Spinal cord (tissue), 10 donors: ENCODE data around the gene C21orf91. TPM values are rescaled to one million over a fixed set of nuclear protein-coding genes. Genes with fewer than 3 reads are reported as not detected.
A peak's percentile ranks its signal among the peaks of the same experiment; 100 is the strongest.

ENCODE experiments used
- DNase-seq, 6 donors: peaks; one replicate each; pipeline versions ENCODE4 v3.0.0 to v3.0.0-alpha.2; 2013 to 2015; ENCODE audit warnings: low spot score in 6 of 6, low read depth in 4 of 6
- H3K27ac ChIP-seq: one replicate; pipeline ENCODE4 v1.5.1; 2013; ENCODE audit warnings: low read depth, low read length, control low read depth
- H3K27me3 ChIP-seq: one replicate; pipeline ENCODE4 v1.6.1; 2013; ENCODE audit warnings: low read length; ENCODE audit not compliant: control insufficient read depth, insufficient read depth
- H3K36me3 ChIP-seq: one replicate; pipeline ENCODE4 v1.6.1; 2013; ENCODE audit warnings: low read length; ENCODE audit not compliant: control insufficient read depth, insufficient read depth
- H3K4me1 ChIP-seq: one replicate; pipeline ENCODE4 v1.6.1; 2013; ENCODE audit warnings: low read length; ENCODE audit not compliant: control insufficient read depth, insufficient read depth
- H3K4me3 ChIP-seq: one replicate; pipeline ENCODE4 v1.5.1; 2013; ENCODE audit warnings: low read depth, low read length, control low read depth
- H3K9me3 ChIP-seq: one replicate; pipeline ENCODE4 v1.6.1; 2013; ENCODE audit warnings: low read length; ENCODE audit not compliant: control insufficient read depth, insufficient read depth
- WGBS: methylation state at CpG from one replicate; pipeline ENCODE4 v1.1.5; 2013; ENCODE audit warnings: missing lambda C conversion rate; ENCODE audit not compliant: insufficient coverage; 5-methylcytosine and 5-hydroxymethylcytosine counted together
- polyA plus RNA-seq, 2 donors: library from polyadenylated mRNA; unstranded; fragments of 120-200 nt; gene quantifications; one replicate each; pipeline ENCODE4 v1.2.1, GENCODE V29; 2013; ENCODE audit not compliant: insufficient read length in 2 of 2
- total RNA-seq, 2 donors: library from RNA; depleted of rRNA in 1 of 2; stranded (reverse); fragments of 120-200 nt in 1 of 2; fragments of >200 nt in 1 of 2; gene quantifications; one replicate each; pipeline versions ENCODE4 v1.2.3 to v1.2.4, GENCODE V29; 2013 to 2014
- donor health status: healthy.

C21orf91 gene
- total and polyA plus RNA-seq, 4 donors: 8.6 to 21.7 (median 14.3) TPM

- Histone ChIP-seq H3K27me3 (no peaks in the 10 kb centered on the region), H3K36me3 (no peaks in the 10 kb centered on the region), H3K9me3 (no peaks in the 10 kb centered on the region), H3K4me1 (no peaks in the 10 kb centered on the region), H3K27ac (no peak overlapping the region), H3K4me3 (no peak overlapping the region)
- WGBS: 91% methylated on average over 6 of the region's 9 CpGs
- peak in 1 of 6 donors; percentile 9 for DNase-seq
Observed at GRCh38 chr21:17763288-17764037, 55.7 kb downstream of the C21orf91 start.

DNA sequence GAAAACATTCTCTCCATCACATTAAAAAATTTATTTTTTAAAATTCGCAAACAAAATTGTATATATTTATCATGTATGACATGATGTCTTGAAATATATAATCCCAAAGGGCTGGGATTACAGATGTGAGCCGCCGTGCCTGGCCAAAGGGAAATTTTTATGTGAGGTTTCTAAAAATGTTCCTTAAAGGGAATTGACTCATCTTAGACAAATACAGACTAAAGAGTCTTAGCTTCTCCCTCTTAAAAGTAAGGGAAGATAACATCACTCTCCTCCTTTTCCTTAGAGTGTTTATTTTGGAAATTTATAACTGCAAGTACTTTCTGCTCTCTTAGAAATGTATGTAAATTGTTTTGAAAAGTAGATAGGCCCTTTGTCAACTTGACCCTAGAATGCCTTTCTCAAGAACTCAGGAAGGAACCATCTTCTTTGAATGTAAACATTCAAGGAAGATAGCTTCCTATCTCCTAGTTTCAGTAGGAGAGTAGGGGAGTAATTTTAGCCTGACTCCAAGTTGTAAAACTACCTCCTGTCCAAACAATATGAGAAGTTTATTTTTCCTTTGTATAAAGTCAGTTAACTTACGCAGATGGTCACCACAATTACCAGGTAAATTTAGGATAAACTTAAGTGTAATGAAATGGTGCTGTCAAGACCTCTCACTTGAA, 59.5 kb downstream of the C21orf91 start:
- no peak overlapping the region for H3K4me3 ChIP-seq
- H3K27me3 ChIP-seq: no peaks in the 10 kb centered on the region
- H3K36me3 ChIP-seq: no peaks in the 10 kb centered on the region
- no peaks in the 10 kb centered on the region for H3K4me1 ChIP-seq
- DNase-seq: no peak
- H3K9me3 ChIP-seq: no peaks in the 10 kb centered on the region
- WGBS: no CpG with 5 or more reads among the region's 4 CpGs
- H3K27ac ChIP-seq: no peak overlapping the region

DNA sequence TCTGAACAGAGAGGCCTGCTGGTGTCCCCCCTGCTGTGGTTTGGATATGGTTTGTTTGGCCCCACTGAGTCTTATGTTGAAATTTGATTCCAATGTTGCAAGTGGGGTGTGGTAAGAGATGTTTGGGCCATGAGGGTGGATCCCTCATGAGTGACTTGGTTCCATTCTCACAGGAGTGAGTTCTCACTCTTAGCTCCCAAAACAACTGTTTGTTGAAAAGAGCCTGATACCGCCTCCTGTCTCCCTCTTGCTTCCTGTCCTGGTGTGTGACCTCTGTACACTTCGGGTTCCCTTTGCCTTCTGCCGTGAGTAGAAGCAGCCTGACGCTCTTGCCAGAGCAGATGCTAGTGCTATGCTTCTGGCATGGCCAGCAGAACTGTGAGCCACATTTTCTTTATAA, 60.5 kb downstream of the C21orf91 start:
- Histone ChIP-seq H3K27ac (no peak overlapping the region), H3K4me3 (no peak overlapping the region), H3K36me3 (no peaks in the 10 kb centered on the region), H3K9me3 (no peaks in the 10 kb centered on the region), H3K27me3 (no peaks in the 10 kb centered on the region), H3K4me1 (no peaks in the 10 kb centered on the region)
- DNase-seq: no peak
- whole genome bisulfite sequencing: 92% methylated on average over 4 of the region's 4 CpGs

- WGBS: 89% methylated on average over 20 of the region's 20 CpGs
- Histone ChIP-seq H3K27ac (no peak overlapping the region), H3K36me3 (no peaks in the 10 kb centered on the region), H3K4me3 (no peak overlapping the region), H3K27me3 (no peaks in the 10 kb centered on the region), H3K9me3 (no peaks in the 10 kb centered on the region), H3K4me1 (no peaks in the 10 kb centered on the region)
- no peak for DNase-seq
Observed at GRCh38 chr21:17757671-17758070, 61.5 kb downstream of the C21orf91 start.

- Histone ChIP-seq H3K36me3 (no peaks in the 10 kb centered on the region), H3K4me1 (no peaks in the 10 kb centered on the region), H3K27ac (no peak overlapping the region), H3K9me3 (no peaks in the 10 kb centered on the region), H3K4me3 (no peak overlapping the region), H3K27me3 (no peaks in the 10 kb centered on the region)
- 90% methylated on average over 2 of the region's 2 CpGs for WGBS
- DNase-seq: no peak
Observed at GRCh38 chr21:17753736-17754135, 65.4 kb downstream of the C21orf91 start.

DNA sequence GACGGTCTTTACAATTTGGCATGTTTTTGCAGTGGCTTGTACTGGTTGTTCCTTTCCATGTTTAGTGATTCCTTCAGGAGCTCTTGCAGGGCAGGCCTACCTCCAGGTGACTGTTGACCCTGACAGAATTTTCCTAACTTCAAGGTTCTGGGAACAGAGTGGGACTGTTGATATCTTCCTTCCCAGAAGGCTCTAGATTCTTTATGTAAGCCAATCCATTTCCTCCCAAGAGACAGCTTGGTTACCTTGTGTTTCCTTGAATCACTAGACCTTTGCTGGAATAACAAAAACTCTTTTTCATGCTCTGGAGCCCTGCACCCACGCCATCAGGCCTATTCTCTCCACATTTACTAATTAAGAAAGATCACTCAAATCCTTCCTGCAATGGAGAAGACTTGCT, 67.0 kb downstream of the C21orf91 start:
- no peak overlapping the region for H3K4me3 ChIP-seq
- WGBS: 89% methylated on average over 2 of the region's 2 CpGs
- DNase-seq: no peak
- no peak overlapping the region for H3K27ac ChIP-seq
- no peaks in the 10 kb centered on the region for H3K36me3 ChIP-seq
- no peaks in the 10 kb centered on the region for H3K4me1 ChIP-seq
- H3K27me3 ChIP-seq: no peaks in the 10 kb centered on the region
- H3K9me3 ChIP-seq: no peaks in the 10 kb centered on the region

- no peak overlapping the region for H3K4me3 ChIP-seq
- WGBS: 75% methylated on average over 2 of the region's 2 CpGs
- no peak overlapping the region for H3K27ac ChIP-seq
- no peaks in the 10 kb centered on the region for H3K36me3 ChIP-seq
- H3K27me3 ChIP-seq: no peaks in the 10 kb centered on the region
- H3K4me1 ChIP-seq: no peaks in the 10 kb centered on the region
- no peak for DNase-seq
- no peaks in the 10 kb centered on the region for H3K9me3 ChIP-seq
Observed at GRCh38 chr21:17746920-17747319, 72.2 kb downstream of the C21orf91 start.

GRCh38 chr21:17745086-17745485, 74.1 kb downstream of the C21orf91 start:
- WGBS: 100% methylated on average over 1 of the region's 6 CpGs
- no peak overlapping the region for H3K4me3 ChIP-seq
- H3K27ac ChIP-seq: no peak overlapping the region

GRCh38 chr21:17742940-17743592, 76.1 kb downstream of the C21orf91 start:
- H3K27me3 ChIP-seq: no peaks in the 10 kb centered on the region
- H3K4me3 ChIP-seq: no peak overlapping the region
- WGBS: no CpG with 5 or more reads among the region's 2 CpGs
- no peaks in the 10 kb centered on the region for H3K4me1 ChIP-seq
- no peak overlapping the region for H3K27ac ChIP-seq
- H3K36me3 ChIP-seq: no peaks in the 10 kb centered on the region
- no peaks in the 10 kb centered on the region for H3K9me3 ChIP-seq
- DNase-seq: no peak

More at GRCh38 chr21:17745086-17745485, 74.1 kb downstream of the C21orf91 start:
- Histone ChIP-seq H3K27me3 (no peaks in the 10 kb centered on the region), H3K36me3 (no peaks in the 10 kb centered on the region), H3K4me1 (no peaks in the 10 kb centered on the region), H3K9me3 (no peaks in the 10 kb centered on the region)
- DNase-seq: no peak
